ENCODE results near the gene ZC3HAV1. TPM values are rescaled to one million over a fixed set of nuclear protein-coding genes. Genes with fewer than 3 reads are reported as not detected.
A peak's percentile ranks its signal among the peaks of the same experiment; 100 is the strongest.

ZC3HAV1 gene
- total and polyA plus RNA-seq, 2 of the 13 experiments (the other 11 are each of a cell fraction or from before 2014, with no cell fraction given) = 12.7 to 23.7 TPM

DNA sequence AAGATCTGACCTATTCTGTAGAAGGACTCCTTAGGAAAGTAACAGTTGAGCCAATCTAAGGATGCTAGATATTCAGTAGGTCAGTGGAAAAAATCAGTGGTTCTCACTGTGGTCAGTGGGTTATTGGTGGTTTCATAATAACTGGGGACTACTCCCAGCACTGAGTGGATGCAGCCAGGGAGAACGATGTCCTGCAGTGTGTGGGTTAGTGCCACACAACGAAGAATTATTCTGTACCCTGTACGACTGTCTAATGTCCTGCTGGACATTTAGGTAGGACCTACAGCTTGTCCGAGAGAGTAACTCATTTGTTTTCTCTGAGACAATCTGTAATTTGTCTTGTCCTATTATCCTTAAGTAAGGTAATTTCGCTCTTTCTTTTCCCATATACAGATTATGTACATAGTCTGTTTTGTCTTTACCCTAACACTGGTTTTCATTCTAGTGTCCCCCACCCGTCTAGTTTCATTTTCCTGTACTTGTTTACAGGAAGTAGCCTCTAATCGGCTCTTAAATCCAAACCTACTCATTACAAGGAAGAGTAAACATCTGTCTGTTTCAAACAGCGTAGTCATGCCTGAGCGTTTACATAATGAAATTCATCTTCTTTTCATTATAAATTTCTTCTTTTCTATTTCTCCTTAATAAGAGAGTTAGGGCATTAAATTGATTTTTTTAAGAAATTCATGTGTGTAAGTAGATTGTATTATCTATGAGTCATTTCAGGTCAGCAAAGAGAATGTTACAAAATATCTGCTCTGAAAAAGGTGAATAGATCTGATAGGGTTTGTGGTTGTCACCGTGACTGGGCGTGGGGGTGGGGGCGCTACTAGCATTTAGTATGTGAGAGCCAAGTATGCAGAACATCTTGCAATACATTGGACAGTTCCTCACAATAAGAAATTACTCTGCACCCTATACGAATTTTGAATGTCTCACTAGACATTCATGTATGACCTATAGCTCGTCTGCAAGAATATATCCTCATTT is 65.4 kb downstream of the ZC3HAV1 start:
- WGBS (ENCODE audit: low lambda C conversion rate) = 82% methylated on average over 14 of the region's 14 CpGs
- no TSS peak for BruUV-seq (replicated peaks)
- Histone ChIP-seq H3K36me3 (replicated peaks in 1 of 2; ENCODE audit: control insufficient read depth in 1 of 2, insufficient read depth in 2 of 2, low read length in 2 of 2) (peaks cover 7 to 19% of the 10 kb centered on the region in 2 experiments; a peak in 4 of 5 replicates), H3K4me2 (ENCODE audit: low read depth, low read length) (no peak overlapping the region), H3K79me2 (ENCODE audit: insufficient read depth, low read length) (no peaks in the 10 kb centered on the region), H2AFZ (ENCODE audit: low read length) (no peak overlapping the region), H3K9ac (ENCODE audit: insufficient read depth, low read depth, low read length) (no peak overlapping the region), H3K27ac (ENCODE audit: extremely low read length, insufficient read depth, low read length) (no peak overlapping the region), H3K4me3 (replicated peaks in 1 of 3; ENCODE audit: insufficient read depth in 1 of 3, low read depth in 2 of 3, low read length in 3 of 3) (no peak overlapping the region), H3K4me1 (ENCODE audit: insufficient read depth, low read length) (peaks cover 11% of the 10 kb centered on the region; the same call in 1 of the 2 replicates), H3K27me3 (ENCODE audit: control insufficient read depth in 1 of 2, insufficient read depth in 2 of 2, low read length in 2 of 2) (no peaks in the 10 kb centered on the region), H3K9me3 (ENCODE audit: low read length) (no peaks in the 10 kb centered on the region), H4K20me1 (ENCODE audit: insufficient read depth, low read length) (no peaks in the 10 kb centered on the region)
- no peak for ATAC-seq
- ChIA-PET CTCF (ENCODE audit: low intra/inter-chr PET ratio, low total read pairs) (no interaction called here), POLR2A (no interaction called here)
- in situ Hi-C loops (cut with HindIII; ENCODE audit: extremely low pct_ligation_motif_present, low pct_unique_long_range_greater_than_20kb) (no loop called here), intact Hi-C loops (cut with micrococcal nuclease; ENCODE audit: unreplicated experiment) (loop anchor here (2.0 kb wide), 1 partner anchor 27 kb away; no protein-coding TSS in a partner anchor)
- peak; percentile 16 for DNase-seq (ENCODE audit: low spot score)
- FAIRE-seq = no peak
- TF ChIP-seq RBM22 (optimal IDR thresholded peaks at IDR 0.05; ENCODE audit: low read length) (peak; percentile 19), FOXP1 (IDR thresholded peaks at IDR 0.05) (no peak), FOXP1 (CRISPR knock-in tag; IDR thresholded peaks at IDR 0.05) (peak; percentile 16; the same call in 1 of the 2 replicates), REST (IDR thresholded peaks at IDR 0.05; ENCODE audit: borderline replicate concordance in 1 of 2, low read depth in 1 of 2, low read length in 2 of 2) (peak in 1 of 2 experiments; percentile 53; a peak in 1 of 4 replicates), MXD4 (CRISPR knock-in tag; IDR thresholded peaks at IDR 0.05) (no peak), POLR2A (IDR thresholded peaks at IDR 0.05; ENCODE audit: insufficient read depth in 1 of 2, low read depth in 2 of 2, low read length in 2 of 2) (no peak), ZNF720 (CRISPR knock-in tag; IDR thresholded peaks at IDR 0.05) (no peak), NAIF1 (CRISPR knock-in tag; IDR thresholded peaks at IDR 0.05; ENCODE audit: borderline replicate concordance) (no peak), PCBP1 (IDR thresholded peaks at IDR 0.05; ENCODE audit: borderline replicate concordance, low read depth, low read length) (no peak), PHF8 (CRISPR knock-in tag; IDR thresholded peaks at IDR 0.05) (no peak), EHMT2 (IDR thresholded peaks at IDR 0.05; ENCODE audit: borderline replicate concordance, low read depth, low read length) (no peak), FOSL2 (CRISPR knock-in tag; IDR thresholded peaks at IDR 0.05) (peak; percentile 56), AKAP8 (CRISPR knock-in tag; IDR thresholded peaks at IDR 0.05) (no peak), ZC3H4 (CRISPR knock-in tag; IDR thresholded peaks at IDR 0.05; ENCODE audit: borderline replicate concordance) (no peak), ZNF136 (CRISPR knock-in tag; IDR thresholded peaks at IDR 0.05; ENCODE audit: low read depth) (no peak)
- TF ChIP-seq, protein P1, sequence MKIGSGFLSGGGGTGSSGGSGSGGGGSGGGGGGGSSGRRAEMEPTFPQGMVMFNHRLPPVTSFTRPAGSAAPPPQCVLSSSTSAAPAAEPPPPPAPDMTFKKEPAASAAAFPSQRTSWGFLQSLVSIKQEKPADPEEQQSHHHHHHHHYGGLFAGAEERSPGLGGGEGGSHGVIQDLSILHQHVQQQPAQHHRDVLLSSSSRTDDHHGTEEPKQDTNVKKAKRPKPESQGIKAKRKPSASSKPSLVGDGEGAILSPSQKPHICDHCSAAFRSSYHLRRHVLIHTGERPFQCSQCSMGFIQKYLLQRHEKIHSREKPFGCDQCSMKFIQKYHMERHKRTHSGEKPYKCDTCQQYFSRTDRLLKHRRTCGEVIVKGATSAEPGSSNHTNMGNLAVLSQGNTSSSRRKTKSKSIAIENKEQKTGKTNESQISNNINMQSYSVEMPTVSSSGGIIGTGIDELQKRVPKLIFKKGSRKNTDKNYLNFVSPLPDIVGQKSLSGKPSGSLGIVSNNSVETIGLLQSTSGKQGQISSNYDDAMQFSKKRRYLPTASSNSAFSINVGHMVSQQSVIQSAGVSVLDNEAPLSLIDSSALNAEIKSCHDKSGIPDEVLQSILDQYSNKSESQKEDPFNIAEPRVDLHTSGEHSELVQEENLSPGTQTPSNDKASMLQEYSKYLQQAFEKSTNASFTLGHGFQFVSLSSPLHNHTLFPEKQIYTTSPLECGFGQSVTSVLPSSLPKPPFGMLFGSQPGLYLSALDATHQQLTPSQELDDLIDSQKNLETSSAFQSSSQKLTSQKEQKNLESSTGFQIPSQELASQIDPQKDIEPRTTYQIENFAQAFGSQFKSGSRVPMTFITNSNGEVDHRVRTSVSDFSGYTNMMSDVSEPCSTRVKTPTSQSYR (CRISPR knock-in tag; IDR thresholded peaks at IDR 0.05; ENCODE audit: borderline replicate concordance) = no peak
- TF ChIP-seq, protein P2, sequence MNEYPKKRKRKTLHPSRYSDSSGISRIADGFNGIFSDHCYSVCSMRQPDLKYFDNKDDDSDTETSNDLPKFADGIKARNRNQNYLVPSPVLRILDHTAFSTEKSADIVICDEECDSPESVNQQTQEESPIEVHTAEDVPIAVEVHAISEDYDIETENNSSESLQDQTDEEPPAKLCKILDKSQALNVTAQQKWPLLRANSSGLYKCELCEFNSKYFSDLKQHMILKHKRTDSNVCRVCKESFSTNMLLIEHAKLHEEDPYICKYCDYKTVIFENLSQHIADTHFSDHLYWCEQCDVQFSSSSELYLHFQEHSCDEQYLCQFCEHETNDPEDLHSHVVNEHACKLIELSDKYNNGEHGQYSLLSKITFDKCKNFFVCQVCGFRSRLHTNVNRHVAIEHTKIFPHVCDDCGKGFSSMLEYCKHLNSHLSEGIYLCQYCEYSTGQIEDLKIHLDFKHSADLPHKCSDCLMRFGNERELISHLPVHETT (CRISPR knock-in tag; conservative IDR thresholded peaks at IDR 0.05) = no peak
